HPDE6-E6E7 (cell line): Measurements from ENCODE around the gene IL13.

ENCODE experiments used
- DNase-seq: peaks from one replicate; pipeline ENCODE4 v3.0.0; 2011; ENCODE audit warnings: missing footprints; ENCODE audit errors: extremely low spot score

Gene IL13

GRCh38 chr5:132655821-132656773, 1.9 kb upstream of the IL13 start:
- no peak for DNase-seq

- DNase-seq: no peak
These were observed 1.1 kb upstream of the IL13 start for GRCh38 chr5:132656774-132657355.

DNA sequence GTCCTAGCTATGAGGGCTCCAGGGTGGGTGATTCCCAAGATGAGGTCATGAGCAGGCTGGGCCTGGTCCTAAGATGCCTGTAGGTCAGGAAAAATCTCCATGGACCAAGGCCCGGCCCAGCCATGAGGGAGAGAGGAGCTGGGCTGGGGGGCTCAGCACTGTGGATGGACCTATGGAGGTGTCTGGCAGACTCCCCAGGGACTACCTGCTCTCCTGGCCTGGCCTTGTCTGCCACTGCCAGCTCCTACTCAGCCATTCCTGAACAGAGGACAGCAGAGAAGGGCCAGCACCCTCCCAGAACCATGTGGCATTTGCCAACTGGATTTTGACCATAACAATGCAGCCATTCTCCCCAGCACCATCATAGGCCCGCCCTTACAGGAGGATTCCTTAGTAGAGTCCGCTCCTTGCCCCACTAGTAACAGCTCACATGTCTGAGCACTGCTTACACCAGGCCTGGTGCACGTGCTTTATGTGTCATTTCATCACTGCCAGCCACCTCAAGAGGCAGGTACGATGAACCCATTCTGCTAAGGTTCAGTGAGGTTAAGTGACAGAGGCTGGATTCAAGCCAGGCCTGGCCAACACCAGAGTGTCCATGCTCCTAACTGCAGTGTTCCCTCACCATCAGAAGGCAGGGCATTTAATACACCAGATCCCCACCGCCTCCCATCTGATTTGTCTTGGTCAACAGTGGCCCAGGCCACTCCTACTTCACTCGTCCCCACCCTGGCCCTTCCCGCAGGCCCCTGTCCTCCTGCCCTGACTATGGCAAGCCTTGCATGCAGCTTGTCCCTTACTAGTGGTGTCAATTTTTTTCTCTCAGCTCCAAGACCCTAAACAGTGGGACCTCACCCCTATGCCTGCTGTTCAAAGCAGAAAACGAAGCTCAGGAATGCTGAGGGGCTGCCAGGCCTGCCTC, 669 bp downstream of the IL13 start:
- DNase-seq: no peak

DNA sequence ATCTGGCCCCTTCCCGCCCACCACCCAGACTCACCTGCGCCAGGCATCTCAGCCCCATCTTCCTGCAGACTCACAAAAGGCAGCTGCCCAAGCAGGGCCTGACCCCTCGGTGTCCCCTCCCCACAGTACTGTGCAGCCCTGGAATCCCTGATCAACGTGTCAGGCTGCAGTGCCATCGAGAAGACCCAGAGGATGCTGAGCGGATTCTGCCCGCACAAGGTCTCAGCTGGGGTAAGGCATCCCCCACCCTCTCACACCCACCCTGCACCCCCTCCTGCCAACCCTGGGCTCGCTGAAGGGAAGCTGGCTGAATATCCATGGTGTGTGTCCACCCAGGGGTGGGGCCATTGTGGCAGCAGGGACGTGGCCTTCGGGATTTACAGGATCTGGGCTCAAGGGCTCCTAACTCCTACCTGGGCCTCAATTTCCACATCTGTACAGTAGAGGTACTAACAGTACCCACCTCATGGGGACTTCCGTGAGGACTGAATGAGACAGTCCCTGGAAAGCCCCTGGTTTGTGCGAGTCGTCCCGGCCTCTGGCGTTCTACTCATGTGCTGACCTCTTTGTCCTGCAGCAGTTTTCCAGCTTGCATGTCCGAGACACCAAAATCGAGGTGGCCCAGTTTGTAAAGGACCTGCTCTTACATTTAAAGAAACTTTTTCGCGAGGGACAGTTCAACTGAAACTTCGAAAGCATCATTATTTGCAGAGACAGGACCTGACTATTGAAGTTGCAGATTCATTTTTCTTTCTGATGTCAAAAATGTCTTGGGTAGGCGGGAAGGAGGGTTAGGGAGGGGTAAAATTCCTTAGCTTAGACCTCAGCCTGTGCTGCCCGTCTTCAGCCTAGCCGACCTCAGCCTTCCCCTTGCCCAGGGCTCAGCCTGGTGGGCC, 1.9 kb downstream of the IL13 start:
- no peak for DNase-seq

GRCh38 chr5:132661231-132662003, 3.4 kb downstream of the IL13 start:
- DNase-seq: no peak

- no peak for DNase-seq
These were observed 4.0 kb downstream of the IL13 start for GRCh38 chr5:132662004-132662401.

DNA sequence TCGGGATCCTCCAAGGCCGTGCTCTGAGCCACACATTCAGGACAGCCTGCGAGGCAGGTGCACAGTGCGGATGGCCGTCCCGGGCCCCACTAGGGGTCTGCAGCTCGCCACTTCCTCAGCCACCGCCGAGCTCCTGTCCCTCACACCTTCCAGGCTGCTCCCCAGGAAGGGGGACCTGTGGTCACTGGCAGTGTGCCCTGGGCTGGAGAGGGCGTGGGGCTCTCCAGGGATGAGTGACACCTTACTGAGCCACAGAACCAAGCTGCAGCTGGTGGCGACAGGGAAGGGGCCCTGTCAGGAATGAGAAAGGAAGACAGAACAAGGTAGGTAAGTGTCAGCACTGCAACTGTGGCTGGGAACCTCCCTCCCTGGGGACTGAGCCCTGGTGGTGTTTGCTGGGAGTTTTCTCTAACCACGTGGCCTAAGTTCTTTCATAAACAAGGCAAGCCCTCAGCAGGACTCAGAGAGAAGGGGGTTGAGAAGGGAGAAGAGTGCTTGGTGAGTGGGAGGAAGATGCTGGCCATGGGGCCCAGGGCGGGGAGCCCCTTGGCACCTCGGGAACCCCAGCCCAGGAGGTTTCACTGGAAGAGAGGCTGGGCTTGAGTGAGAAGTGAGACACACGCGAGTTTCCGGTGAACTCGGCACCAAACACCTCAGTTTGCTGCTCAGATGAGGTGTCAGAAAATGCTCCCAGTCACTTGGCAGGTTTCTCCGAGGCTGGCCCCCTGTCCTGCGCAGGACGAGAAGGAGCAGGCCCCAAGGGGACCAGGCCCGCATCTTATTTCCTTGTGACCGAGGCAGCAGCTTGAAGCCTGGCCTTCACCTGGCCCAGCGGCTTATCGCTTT, 5.2 kb downstream of the IL13 start:
- DNase-seq: no peak

- DNase-seq: no peak
These were observed 6.1 kb downstream of the IL13 start for GRCh38 chr5:132663771-132664695.

- no peak for DNase-seq
These were observed 6.8 kb downstream of the IL13 start for GRCh38 chr5:132664696-132665209.

- no peak for DNase-seq
These were observed 7.7 kb downstream of the IL13 start for GRCh38 chr5:132665574-132666080.

DNA sequence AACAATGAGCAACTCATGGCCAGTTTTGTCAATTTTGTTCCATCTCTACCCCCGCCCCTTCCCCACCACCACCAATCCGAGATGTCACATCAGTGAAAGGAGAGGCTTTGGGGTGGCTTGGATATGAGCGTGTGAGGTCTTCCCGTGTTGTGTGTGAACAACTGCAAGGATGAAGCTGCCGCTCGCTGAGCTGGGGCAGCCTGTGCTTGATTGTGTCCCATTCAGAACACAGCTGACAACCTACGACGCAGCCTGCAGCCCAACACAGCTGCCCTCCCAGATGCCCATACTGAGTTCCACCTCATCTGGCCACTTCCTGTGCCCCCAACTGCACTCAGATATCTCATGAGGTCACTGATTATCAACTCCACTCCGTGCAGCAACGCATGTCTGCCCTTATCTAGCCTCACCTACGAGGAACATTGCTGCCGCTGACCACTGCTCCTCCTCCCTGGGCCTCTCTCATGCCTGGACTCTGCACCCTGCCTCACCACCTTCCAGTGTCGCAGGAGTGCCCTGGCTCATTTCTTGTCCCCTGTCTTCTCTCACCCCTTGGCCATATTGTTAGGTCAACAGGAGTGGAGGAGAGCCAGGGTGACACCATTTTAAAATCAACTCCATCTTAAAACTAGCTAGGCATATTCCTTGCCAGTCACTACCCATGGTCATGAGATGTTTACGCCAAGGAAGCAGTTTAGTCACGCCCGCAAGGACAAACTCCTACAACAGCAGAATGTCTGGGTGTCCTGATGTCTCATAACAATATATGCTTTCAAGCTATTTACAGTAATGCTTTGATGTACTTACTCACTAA, 8.5 kb downstream of the IL13 start:
- no peak for DNase-seq

DNA sequence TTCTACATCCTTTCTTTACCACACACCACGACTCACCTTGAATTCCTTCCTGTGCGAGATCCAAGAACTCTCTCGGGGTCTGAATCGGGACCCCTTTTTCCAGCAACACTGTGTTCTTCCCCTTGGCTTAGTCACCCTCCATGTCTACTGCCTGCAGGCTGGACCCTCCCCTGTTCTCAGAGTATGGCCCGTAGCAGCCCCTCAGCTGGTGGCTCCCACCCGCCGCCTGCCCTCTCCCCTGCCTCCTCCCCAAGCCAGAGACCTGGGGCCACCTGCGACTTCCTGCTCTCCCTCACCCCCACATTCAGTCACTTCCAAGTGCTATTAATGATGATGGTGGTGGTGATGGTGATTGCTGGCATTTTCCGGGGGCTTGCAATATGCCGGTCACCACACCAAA, 9.3 kb downstream of the IL13 start:
- no peak for DNase-seq

DNA sequence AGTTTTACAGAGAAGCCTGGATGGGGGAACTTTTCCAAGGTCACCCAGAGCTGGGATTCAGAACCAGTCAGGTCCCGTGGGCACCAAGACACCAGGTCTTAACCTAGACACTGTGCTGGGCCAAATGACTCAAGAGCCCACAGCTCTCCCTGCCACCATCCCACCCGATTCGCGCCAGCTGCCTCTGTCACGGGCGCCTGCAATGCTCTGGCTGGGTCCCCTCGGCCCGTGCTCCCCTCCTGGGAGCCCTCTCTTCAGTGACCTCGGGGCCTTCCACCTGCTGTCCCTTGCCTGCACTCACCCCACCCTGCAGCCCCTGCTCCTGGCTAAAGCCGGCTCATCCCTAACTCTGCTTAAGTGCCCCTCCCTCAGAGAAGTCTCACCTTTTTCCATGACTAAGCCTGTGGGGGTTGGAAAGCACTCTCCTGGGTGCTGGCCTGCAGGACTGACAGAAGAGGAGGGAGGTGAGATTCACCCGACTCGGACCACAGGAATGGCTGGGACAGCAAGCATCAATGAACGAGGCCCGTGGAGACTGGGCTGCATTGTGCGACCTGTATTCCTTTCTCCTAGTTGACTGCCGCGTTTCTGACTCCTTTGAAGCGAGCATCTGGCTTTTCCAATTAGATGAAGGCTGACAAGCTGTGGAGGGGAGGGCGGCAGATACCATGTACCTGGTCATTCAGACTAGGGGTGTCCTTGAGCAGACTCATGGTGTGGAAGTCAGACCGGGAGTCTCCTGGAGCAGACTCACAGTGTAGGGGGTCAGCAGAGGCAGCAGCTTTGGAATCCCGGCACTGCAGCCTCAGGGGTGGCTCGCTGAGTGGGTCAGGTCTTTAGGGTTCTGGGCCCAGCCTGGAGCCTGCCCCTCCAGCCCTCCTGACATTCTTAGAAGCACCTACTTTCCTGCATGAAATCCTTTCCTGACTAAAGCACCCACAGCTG, 10.1 kb downstream of the IL13 start:
- no peak for DNase-seq

- DNase-seq: no peak
These were observed 10.9 kb downstream of the IL13 start for GRCh38 chr5:132668706-132669454.

DNA sequence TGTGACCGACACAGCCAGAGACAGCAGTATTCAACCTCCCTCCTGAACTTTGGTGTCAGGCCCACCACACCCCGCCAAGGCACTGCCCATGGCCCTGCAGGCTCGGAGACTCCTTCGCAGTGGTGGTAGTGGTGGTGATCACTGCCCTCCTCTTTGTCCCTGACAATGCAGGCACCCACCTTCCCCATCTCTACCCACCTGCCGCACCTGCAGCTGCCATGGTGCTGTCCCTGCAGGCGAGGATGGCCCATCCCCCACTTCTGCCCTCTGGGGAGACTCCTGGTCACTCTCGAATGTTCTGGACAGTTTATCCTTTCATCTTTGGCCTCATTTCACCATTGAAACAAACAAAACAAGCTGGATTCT, 11.5 kb downstream of the IL13 start:
- no peak for DNase-seq
